Stimulated activated CD8-positive, alpha-beta memory T cell treated with anti-CD3 and anti-CD28 coated beads, Interleukin-4, amount 100 ng/mL, for 1 hour (primary cell): ENCODE measurements around the gene DDX55.
"Not testable (repeated sequence)": the region's sequence is repeated elsewhere in the genome, so short reads cannot be mapped to it uniquely, and the experiment has no call there.

Experiments
- DNase-seq, 2 donors: peaks; one replicate each; pipeline ENCODE4 v3.0.0-alpha.2; 2020; ENCODE audit warnings: low read depth in 2 of 2, low spot score in 1 of 2

DDX55 gene, protein sequence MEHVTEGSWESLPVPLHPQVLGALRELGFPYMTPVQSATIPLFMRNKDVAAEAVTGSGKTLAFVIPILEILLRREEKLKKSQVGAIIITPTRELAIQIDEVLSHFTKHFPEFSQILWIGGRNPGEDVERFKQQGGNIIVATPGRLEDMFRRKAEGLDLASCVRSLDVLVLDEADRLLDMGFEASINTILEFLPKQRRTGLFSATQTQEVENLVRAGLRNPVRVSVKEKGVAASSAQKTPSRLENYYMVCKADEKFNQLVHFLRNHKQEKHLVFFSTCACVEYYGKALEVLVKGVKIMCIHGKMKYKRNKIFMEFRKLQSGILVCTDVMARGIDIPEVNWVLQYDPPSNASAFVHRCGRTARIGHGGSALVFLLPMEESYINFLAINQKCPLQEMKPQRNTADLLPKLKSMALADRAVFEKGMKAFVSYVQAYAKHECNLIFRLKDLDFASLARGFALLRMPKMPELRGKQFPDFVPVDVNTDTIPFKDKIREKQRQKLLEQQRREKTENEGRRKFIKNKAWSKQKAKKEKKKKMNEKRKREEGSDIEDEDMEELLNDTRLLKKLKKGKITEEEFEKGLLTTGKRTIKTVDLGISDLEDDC

DNA sequence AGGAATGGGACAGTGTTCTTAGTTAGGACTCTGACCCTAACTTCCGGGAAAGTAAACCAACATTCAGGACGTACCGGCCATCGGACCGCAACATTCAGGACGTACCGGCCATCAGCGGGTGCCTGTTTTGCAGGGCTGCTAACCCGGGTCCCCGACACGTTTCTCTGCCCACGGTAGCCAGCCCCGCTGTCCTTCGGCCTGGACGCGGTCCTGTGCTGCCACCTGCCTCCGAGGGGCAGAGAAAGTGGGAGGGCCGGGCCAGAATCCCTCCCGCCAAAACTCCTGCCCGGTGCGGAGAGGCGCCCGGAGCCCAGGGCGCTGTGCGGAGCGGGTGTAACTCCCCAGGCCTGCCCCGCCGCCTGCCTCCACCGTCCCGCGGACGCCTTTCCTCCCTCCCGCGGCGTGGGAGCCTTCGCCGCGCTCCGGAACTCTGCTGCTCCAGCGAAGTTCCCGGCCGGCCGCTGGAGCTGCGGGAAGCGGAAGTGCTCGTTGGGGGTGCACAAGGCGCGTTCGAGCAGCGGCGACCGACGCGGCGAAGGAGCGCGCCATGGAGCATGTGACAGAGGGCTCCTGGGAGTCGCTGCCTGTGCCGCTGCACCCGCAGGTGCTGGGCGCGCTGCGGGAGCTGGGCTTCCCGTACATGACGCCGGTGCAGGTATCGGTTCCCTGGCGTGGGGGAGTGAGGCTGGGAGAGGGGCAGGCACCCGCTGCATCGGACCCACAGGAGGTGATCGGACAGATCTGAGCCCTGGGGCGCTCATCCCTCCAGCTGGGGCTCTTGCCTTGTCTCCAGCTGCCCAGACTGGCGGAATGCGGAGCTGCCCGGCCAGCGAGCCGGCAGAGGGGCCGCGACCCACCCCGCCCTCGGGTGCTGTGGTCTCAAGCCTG is at the start of gene DDX55:
DDX55 (plus strand) TSS at position 498 of the 888 bp plus-strand sequence; CDS start at position 548, 50 bp downstream.
- peak; percentile 66 to 72 for DNase-seq

DNA sequence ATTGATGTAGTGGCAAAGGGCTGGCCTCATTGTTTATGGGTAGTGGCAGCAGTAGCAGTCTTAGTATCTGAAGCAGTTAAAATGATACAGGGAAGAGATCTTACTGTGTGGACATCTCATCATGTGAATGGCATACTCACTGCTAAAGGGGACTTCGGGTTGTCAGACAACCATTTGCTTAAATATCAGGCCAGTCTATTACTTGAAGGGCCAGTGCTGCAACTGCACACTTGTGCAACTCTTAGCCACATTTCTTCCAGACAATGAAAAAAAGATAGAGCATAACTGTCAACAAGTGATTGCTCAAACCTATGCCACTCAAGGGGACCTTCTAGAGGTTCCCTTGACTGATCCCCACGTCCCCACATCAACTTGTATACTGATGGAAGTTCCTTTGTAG is 47.8 kb upstream of the DDX55 start:
- DNase-seq: not testable (repeated sequence)

DNA sequence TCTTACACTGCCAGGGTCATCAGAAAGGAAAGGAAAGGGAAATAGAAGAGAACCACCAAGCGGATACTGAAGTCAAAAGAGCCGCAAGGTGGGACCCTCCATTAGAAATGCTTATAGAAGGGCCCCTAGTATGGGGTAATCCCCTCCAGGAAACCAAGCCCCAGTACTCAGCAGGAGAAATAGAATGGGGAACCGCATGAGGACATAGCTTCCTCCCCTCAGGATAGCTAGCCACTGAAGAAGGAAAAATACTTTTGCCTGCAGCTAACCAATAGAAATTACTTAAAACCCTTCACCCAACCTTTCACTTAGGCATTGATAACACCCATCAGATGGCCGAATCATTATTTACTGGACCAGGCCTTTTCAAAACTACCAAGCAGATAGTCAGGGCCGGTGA is 47.1 kb upstream of the DDX55 start:
- not testable (repeated sequence) for DNase-seq

DNA sequence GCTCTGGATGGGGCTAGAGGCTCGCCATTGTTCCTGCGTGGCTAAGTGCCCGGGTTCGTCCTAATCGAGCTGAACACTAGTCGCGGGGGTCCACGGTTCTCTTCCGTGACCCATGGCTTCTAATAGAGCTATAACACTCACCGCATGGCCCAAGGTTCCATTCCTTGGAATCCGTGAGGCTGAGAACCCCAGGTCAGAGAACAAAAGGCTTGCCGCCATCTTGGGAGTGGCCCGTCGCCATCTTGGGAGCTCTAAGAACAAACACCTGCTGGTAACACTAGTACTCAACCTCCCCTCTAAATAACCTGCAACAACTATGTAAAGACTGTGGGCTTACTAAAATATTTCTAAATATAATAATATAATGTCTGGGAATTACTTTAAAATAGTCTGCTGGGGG is 43.4 kb upstream of the DDX55 start:
- not testable (repeated sequence) for DNase-seq

DNA sequence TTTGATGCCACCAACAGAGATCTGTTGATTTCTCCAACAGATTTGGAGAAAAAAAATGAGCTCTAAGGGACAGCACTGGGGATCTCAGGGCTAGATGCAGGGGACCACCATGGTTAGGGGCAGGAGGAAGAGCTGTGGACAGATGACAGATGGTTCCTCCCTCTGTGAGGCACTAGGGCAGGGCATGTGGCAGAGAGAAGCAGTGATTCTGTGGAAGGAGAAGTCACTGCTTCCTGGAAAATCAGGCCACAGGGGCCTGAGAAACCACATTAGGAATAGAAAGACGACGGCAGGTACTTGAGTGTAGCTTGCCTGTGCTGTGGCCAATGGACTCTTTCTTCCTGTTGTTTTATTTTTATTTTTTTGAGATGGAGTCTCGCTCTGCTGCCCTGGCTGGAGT is 42.4 kb upstream of the DDX55 start:
- no peak for DNase-seq

DNA sequence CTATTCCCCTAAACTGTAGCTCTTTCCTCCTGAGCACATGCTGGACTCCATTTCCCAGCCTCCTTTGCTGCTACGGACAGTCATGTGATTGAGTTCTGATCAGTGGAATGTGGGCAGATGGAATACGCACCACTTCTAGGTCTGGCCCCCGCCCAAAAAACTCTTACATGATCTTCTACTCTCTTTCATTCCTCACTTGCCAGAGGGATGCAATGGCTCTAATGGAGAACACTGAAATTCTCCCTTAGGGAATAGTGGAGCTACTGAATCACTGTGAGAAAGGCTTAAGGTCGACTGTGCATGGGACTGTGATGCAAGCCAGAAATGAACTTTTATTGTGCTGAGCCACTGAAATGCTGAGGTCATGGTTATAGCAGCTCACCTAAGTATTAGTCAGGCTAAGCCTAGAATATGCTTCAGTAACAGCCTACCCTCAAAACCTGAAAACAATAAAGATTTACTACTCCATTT is 30.5 kb upstream of the DDX55 start:
- DNase-seq: no peak

DNA sequence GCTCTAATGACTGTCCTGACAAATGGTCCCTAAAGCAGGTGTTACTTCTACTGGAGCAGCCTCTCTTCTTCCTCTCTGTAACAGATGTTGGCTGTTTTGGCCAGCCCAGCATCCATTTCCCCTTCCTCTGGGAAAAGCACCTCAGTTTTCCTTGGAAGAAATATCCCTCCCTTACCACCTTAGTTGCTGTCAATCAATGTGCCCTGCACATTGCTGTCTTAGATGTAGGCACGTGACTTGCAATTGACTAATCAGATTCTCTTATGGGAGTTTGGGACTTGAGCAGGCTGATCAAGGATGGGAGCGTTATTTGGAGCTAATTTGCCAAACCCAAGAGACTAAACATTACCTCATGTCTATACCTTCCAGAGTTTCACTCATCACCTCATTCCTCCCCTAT is 29.5 kb upstream of the DDX55 start:
- no peak for DNase-seq

DNA sequence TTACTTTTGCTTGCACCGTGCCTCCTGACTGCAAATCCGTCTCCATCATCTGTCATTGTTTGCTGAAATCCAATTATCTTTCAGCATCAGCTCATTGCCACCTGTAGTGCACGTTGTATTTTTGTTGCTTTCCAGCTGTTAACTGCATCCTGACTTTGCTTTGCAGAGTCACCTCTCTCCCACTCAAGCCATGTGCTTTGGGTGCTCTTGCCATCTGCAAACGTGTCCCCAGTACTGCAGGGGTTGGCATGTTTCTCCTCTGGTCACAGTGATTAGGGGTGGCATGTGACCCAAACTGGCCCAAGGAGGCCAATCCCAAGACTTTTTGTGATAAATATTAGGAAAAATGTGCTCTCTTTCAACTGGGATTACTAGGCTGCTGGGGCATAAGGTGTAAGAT is 28.0 kb upstream of the DDX55 start:
- DNase-seq: no peak

DNA sequence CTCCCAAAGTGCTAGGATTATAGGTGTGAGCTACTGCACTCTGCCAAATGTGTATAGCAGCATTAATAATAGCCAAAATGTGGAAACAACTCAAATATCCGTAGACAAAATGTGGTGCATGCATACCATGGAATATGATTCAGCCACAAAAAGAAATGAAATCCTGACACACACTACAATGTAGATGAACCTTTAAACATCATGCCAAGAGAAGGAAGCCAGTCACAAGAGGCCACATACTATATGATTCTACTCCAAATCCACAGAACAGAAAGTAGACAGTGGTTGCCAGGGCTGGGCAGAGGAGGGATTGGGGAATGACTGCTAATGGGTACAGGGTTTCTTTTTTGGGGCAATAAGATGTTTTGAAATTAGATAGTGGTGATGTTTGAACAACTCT is 25.3 kb upstream of the DDX55 start:
- DNase-seq: no peak

DNA sequence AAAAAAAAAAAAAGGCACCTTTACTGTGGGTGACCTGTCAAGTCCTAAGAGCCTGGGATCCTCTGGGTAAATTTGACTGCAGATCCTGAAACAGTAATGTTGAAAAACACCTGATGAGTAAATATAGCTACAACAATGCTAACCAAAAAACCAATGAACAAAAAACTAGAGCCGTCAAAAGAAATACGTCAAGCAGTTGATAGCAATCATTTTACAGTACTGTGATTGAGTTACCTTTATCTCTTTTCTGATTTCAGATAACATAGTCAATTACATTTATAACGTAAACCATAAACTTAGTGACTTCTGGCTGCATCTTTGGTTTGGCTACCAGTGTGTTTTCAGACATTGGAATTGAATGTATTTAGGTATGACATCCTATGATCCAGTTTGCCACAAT is 23.7 kb upstream of the DDX55 start:
- DNase-seq: no peak

DNA sequence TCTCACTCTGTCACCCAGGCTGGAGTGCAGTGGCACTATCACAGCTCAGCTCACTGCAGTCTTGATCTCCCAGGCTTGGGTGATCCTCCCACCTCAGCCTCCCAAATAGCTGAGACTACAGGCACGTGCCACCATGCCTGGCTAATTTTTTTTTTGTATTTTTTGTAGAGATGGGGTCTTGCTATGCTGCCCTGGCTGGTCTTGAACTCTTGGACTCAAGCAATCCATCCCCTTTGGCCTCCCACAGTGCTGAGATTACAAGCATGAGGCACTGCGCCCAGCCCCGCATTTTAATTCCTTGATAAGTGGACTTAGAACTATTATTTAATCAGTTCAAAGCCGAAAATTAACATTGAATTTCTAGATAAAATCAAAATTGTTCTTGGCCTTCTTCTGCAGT is 23.1 kb upstream of the DDX55 start:
- not testable (repeated sequence) for DNase-seq

DNA sequence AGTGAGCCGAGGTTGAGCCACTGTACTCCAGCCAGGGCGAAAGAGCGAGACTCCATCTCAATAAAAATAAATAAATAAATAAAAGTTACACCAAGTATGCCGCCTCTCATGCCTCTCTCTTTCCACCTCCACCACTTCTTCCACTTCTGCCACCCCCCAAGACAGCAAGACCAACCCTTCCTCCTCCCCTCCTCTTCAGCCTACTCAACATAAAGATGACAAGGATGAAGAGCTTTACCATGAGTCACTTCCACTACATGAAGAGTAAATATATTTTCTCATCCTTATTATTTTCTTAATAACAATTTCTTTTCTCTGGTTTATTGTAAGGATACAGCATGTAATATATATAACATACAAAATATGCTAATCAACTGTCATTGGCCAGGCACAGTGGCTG is 21.1 kb upstream of the DDX55 start:
- DNase-seq: no peak

DNA sequence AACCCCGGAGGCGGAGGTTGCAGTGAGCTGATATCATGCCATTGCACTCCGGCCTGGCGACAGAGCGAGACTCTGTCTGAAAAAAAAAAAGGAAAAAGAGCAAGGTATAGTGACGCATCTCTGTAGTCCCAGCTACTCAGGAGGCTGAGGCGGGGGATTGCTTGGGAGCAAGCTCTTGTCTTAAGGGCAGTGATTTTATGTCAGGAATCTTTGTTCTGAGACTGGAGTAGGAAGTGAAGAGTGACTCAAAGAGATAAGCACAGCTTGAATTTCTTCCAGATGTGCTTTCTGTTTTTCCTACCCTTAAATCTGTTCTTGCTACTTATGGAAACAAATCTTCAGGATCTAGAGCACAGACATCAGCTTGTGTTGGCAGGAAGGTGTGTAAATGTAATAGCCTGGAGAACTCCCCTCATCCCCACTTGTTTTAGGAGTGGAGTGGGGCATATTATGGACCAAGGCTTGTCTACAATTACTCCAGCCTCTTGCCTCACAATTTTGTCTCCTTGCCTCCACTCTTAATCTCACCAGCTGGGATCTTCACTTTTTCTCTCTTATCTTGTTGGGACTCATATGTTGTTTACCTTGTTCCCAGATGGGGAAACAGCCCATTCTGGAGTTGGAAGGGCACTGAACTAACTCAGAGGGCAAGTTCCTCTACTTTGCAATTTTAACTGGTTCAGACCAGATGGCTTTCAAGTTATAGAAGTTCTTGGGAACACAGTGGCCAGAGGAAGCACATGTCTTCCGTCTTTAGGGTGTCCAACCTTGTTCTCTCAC is 10.0 kb upstream of the DDX55 start:
- no peak for DNase-seq

DNA sequence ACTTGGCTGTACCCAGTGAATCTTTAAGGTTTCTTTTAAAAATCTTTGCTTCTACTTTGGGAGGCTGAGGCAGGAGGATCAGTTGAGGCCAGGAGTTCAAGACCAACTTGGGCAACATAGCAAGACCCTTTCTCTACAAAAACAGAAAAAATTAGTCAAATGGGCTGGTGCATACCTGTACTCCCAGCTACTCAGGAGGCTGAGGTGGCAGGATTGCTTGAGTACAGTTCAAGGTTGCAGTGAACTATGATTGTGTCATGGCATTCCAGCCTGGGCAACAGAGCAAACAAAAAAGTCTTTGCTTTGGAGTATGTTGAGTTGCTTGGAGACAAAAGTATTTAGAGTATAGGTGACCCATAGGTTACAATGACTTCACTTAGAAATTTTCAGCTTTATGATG is 6.2 kb upstream of the DDX55 start:
- no peak for DNase-seq

DNA sequence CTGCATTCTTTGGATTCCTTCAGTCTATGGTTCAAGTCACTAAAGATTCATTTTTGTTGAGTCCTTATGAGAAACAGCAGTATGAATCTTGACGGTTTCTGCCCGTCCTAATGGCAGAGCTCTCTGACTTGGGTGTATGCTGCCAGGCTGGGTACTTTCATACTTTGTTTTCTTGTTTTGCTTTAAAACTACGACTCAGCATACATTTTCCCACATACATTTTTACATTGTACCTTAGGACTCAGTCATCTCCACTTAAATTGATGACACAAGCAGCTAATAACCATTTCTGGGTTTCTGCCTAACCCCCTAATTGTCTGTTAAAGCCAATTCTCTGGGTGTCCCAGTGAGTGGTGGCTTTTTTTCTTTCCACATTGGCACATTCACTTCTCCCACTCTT is 4.8 kb upstream of the DDX55 start:
- DNase-seq: no peak

DNA sequence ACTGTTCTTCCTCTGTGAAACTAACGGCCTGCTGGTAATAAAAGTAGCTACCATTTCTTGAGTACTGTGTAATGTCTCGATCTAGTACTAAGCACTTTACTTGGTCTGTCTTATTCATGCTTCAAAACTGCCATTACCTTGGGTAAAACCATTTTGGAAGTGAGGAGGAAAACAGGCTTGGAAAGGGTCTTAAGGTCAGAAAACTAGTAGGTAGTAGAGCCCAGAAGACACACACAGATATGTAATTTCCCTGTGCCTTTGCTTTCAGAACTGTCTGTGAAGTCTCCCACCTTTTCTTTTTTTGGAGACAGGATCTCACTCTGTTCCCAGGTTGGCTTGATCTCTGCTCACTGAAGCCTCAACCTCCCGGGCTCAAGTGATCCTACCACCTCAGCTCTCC is 3.4 kb upstream of the DDX55 start:
- DNase-seq: no peak

DNA sequence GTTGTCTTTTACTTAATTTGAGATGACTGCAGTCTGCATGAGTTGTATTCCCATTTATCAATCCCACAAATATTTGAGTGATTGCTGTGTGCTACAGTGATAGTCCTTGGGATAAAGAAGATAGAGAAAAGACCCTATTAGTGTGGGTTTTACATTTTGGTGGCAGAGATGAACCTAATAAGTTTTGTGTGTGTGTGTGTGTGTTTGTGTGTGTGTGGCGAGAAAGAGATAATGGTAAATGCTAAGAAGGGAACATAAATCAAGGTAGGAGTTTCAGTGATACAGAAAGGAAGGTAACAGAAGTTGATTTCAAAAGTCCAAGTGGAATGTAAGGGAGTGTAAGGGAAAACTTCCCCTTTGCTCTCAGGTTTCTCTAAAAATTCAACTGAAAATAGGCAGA is 2.6 kb upstream of the DDX55 start:
- no peak for DNase-seq

DNA sequence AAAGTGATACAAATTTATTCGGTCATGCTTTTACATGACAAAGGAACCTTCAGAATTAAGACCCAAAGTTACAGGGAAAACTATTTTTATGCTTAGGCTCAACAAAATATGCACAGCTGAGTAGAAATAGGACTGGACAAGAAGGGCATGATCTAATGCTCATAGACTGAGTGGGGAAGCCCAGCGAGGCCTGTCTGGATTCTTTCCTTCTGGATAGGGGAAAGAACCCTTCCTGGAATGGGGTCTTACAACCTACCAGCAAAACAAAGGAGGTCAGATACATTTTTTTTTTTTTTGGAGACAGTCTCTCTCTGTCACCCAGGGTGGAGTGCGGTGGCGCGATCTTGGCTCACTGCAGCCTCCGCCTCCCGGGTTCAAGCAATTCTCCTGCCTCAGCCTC is 2.2 kb upstream of the DDX55 start:
- no peak for DNase-seq

DNA sequence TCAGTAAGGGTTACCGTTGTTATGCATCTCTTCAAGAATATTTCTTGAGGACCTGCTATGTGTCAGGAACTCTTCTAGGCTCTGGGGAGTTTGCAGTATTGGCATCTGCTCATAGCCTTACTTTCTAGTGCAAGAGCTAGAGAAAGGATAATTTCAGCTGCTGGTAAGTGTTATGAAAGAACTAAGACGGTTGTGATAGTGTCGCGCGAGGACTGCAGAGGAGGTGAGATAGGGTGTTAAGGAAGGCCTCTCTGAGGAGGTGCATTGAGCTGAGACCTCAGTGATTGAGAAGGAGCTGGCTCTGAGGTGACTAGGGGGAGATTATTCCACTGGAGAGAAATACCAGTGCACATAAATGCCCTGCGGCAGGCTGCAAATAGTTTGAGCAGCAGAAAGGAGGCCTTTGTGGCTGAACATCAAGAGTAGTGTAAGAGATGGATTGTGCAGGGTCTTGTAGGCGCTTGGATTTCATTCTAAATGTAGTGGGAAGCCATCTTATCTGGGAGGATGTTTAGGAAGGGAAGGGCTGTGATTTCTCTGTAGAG is 824 bp downstream of the DDX55 start:
- no peak for DNase-seq

DNA sequence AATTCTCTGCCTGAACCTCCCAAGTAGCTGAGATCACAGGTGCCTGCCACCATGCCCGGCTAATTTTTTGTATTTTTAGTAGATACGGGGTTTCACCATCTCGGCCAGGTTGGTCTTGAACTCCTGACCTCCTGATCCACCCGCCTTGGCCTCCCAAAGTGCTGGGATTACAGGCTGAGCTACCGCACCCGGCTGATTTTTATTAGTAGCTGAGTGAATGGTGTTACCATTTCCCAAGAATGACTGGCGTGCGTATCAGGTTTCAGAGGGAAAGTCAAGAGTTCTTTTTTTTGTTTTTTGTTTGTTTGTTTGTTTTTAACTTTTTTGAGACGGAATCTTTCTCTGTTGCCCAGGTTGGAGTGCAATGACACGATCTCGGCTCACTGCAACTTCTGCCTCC is 1.6 kb downstream of the DDX55 start:
- DNase-seq: not testable (repeated sequence)

DNA sequence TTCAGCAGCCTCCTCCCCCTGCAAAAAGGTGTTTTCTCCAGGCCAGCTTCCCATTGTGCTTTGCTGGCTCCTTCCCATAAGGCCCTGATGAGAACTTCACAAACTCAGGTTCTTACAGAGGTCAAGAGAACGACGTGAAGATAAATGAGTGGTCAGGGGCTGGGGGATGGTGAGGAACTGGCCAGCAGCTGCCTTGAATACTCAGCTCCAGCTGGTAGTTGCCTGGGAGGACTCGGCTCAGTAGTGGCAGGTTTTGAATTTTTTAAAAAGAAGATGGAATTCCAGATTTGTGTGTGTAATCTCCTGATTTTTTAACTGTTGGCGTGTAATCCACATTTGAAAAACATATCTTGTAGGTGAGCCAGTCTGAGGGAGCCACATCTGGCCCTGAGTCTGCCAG is 5.9 kb downstream of the DDX55 start:
- no peak for DNase-seq
